GM12878 (cell line): ENCODE measurements around the gene MYOCOS. TPM values are rescaled to one million over a fixed set of nuclear protein-coding genes. Genes with fewer than 3 reads are reported as not detected.

ENCODE experiments used
- ATAC-seq: fragments of 200-7000 bp; cut with Tn5 transposase; 3 replicates; pipeline ENCODE4 v1.9.1; 2020; ENCODE audit warnings: mild to moderate bottlenecking, moderate library complexity
- BruUV-seq: library from RNA; stranded (reverse); fragments of 400-500 nt; replicated peaks from 2 replicates; lab custom pipeline; 2021; lab: Mats Ljungman, UMichigan
- CTCF ChIA-PET: fragments of 300-600 bp; sonication (Branson Sonifier 250); formaldehyde crosslinking; extraction: SDS; loops from one replicate; lab custom pipeline; 2021; ENCODE audit warnings: inconsistent platforms; lab: Yijun Ruan, JAX
- POLR2A ChIA-PET: fragments of 350-600 bp; formaldehyde crosslinking; extraction: SDS; loops from one replicate; lab custom pipeline; 2021; ENCODE audit warnings: inconsistent platforms; lab: Charles Lee
- RAD21 ChIA-PET: fragments of 300-600 bp; sonication (Branson Sonifier 250); formaldehyde crosslinking; loops from one replicate; lab custom pipeline; 2023; ENCODE audit warnings: antibody characterized with exemption; ENCODE audit not compliant: unreplicated experiment; lab: Charles Lee
- SMC1A ChIA-PET: fragments of 300-600 bp; sonication (Branson Sonifier 250); formaldehyde crosslinking; loops from one replicate; lab custom pipeline; 2023; ENCODE audit not compliant: unreplicated experiment, uncharacterized antibody; lab: Charles Lee
- DNase-seq: peaks from one replicate; pipeline ENCODE4 v3.0.0-alpha.2; 2011; ENCODE audit warnings: low read depth, low spot score
- FAIRE-seq: peaks from 3 replicates; lab custom pipeline; 2011; peaks lifted over from hg19 to GRCh38; lab: Jason Lieb, UNC
- H2AFZ ChIP-seq: 2 replicates; pipeline ENCODE4 v1.6.0; 2011; ENCODE audit warnings: low read depth, low read length, control low read depth; ENCODE audit not compliant: control insufficient read depth
- H3K27ac ChIP-seq: 2 replicates; pipeline ENCODE4 v1.5.1; 2011; ENCODE audit warnings: control low read depth; ENCODE audit not compliant: control insufficient read depth, insufficient read depth
- H3K27me3 ChIP-seq, 2 experiments: replicated peaks in 1 of 2; 2 replicates each; pipeline versions ENCODE4 v1.6.0 to v1.6.1; 2011; ENCODE audit warnings: low read length in 1 of 2; ENCODE audit not compliant: control insufficient read depth in 2 of 2, insufficient read depth in 2 of 2
- H3K36me3 ChIP-seq, 2 experiments: 2 replicates each; pipeline ENCODE4 v1.5.1; 2011; ENCODE audit warnings: low read length in 1 of 2; ENCODE audit not compliant: control insufficient read depth in 2 of 2, insufficient read depth in 2 of 2
- H3K4me1 ChIP-seq: 2 replicates; pipeline ENCODE4 v1.6.1; 2011; ENCODE audit warnings: mild to moderate bottlenecking, low read length, moderate library complexity, mixed read lengths; ENCODE audit not compliant: control insufficient read depth, insufficient read depth
- H3K4me2 ChIP-seq: 2 replicates; pipeline ENCODE4 v1.6.0; 2011; ENCODE audit warnings: control low read depth; ENCODE audit not compliant: control insufficient read depth, insufficient read depth
- H3K4me3 ChIP-seq: fragments of 200-600 bp; sonication (generic); 2 replicates; pipeline ENCODE4 v1.5.1; 2016
- H3K79me2 ChIP-seq: 2 replicates; pipeline ENCODE4 v1.6.0; 2011; ENCODE audit warnings: low read length; ENCODE audit not compliant: control insufficient read depth, insufficient read depth
- H3K9ac ChIP-seq: 2 replicates; pipeline ENCODE4 v1.8.0; 2011; ENCODE audit warnings: low read length, control low read depth, mixed read lengths; ENCODE audit not compliant: control insufficient read depth, insufficient read depth
- H3K9me3 ChIP-seq: replicated peaks from 3 replicates; pipeline ENCODE4 v1.5.1; 2011; ENCODE audit warnings: mild to moderate bottlenecking, low read length; ENCODE audit not compliant: control insufficient read depth, insufficient read depth
- H4K20me1 ChIP-seq: 2 replicates; pipeline ENCODE4 v1.6.0; 2011; ENCODE audit not compliant: control insufficient read depth, insufficient read depth
- ATF3 ChIP-seq: IDR thresholded peaks from 2 replicates; pipeline ENCODE4 v1.6.1; 2011; ENCODE audit warnings: low read depth, mild to moderate bottlenecking, low read length, moderate library complexity, borderline replicate concordance; ENCODE audit errors: extremely low read depth
- CEBPB ChIP-seq, 2 experiments: fragments of 150-350 bp in 1 of 2; IDR thresholded peaks; 2 replicates each; pipeline ENCODE4 v1.6.1; 2012 to 2014; ENCODE audit warnings: low read depth in 2 of 2, low read length in 2 of 2, borderline replicate concordance in 1 of 2, inconsistent platforms in 1 of 2
- CHD1 ChIP-seq: IDR thresholded peaks from 2 replicates; pipeline ENCODE4 v1.6.1; 2012; ENCODE audit warnings: low read depth, low read length, improper control_type of control experiment
- EGR1 ChIP-seq, 2 experiments: IDR thresholded peaks; 1 replicate in 1 of 2; 2 replicates in 1 of 2; pipeline ENCODE4 v1.6.1; 2011 to 2012; ENCODE audit warnings: low read depth in 2 of 2, low read length in 2 of 2, borderline replicate concordance in 1 of 2, mild to moderate bottlenecking in 1 of 2, moderate library complexity in 1 of 2
- EP300 ChIP-seq, 2 experiments: fragments of 150-350 bp in 1 of 2; IDR thresholded peaks; 2 replicates each; pipeline ENCODE4 v1.6.1; 2011 to 2012; ENCODE audit warnings: low read depth in 2 of 2, low read length in 2 of 2, borderline replicate concordance in 1 of 2, improper control_type of control experiment in 1 of 2, inconsistent platforms in 1 of 2; ENCODE audit not compliant: control insufficient read depth in 1 of 2
- EZH2 ChIP-seq: IDR thresholded peaks from 2 replicates; pipeline ENCODE4 v1.6.1; 2012; ENCODE audit warnings: low read depth, mild to moderate bottlenecking, control low read depth, inconsistent platforms, low read length, borderline replicate concordance; ENCODE audit not compliant: control insufficient read depth
- HSF1 ChIP-seq: fragments of 150-350 bp; IDR thresholded peaks from 2 replicates; pipeline ENCODE4 v1.6.1; 2014; ENCODE audit warnings: mild to moderate bottlenecking, low read depth, low read length
- LARP7 ChIP-seq: fragments of 450-650 bp; IDR thresholded peaks from 2 replicates; pipeline ENCODE4 v1.6.1; 2017; ENCODE audit warnings: mild to moderate bottlenecking
- MTA3 ChIP-seq: IDR thresholded peaks from 2 replicates; pipeline ENCODE4 v1.6.1; 2012; ENCODE audit warnings: low read length, inconsistent platforms, borderline replicate concordance
- RAD21 ChIP-seq: IDR thresholded peaks from 2 replicates; pipeline ENCODE4 v1.6.1; 2011; ENCODE audit warnings: mild to moderate bottlenecking, low read depth, low read length, moderate library complexity; ENCODE audit not compliant: insufficient read depth
- SKIL ChIP-seq: fragments of 450-650 bp; IDR thresholded peaks from 2 replicates; pipeline ENCODE4 v1.6.1; 2017; ENCODE audit warnings: mild to moderate bottlenecking, low read depth, inconsistent platforms; ENCODE audit not compliant: poor library complexity, severe bottlenecking
- TBL1XR1 ChIP-seq: IDR thresholded peaks from 2 replicates; pipeline ENCODE4 v1.6.1; 2012; ENCODE audit warnings: low read depth, low read length, improper control_type of control experiment
- ZNF207 ChIP-seq: fragments of 450-650 bp; IDR thresholded peaks from 2 replicates; pipeline ENCODE4 v1.6.1; 2014; ENCODE audit warnings: antibody characterized with exemption, mild to moderate bottlenecking, borderline replicate concordance
- ZNF217 ChIP-seq: fragments of 450-650 bp; IDR thresholded peaks from 2 replicates; pipeline ENCODE4 v1.6.1; 2017; ENCODE audit warnings: antibody characterized with exemption, mild to moderate bottlenecking
- ZNF592 ChIP-seq: fragments of 450-650 bp; IDR thresholded peaks from 2 replicates; pipeline ENCODE4 v1.6.1; 2017; ENCODE audit warnings: mild to moderate bottlenecking, moderate library complexity
- WGBS: methylation state at CpG from one replicate; pipeline ENCODE4 v1.1.6; 2016; ENCODE audit warnings: low lambda C conversion rate; ENCODE audit not compliant: insufficient replicate concordance, insufficient coverage; ENCODE audit errors: missing lambda C conversion rate; 5-methylcytosine and 5-hydroxymethylcytosine counted together
- in situ Hi-C: fragments of 300-500 bp; cut with MboI; formaldehyde crosslinking; loops from 9 replicates; pipeline ENCODE4 v1.14.3; 2018; ENCODE audit warnings: mixed read lengths
- intact Hi-C: fragments of 100-400 bp; cut with micrococcal nuclease; formaldehyde crosslinking; loops from one replicate; pipeline ENCODE4 v1.14.2; 2022; ENCODE audit not compliant: unreplicated experiment
- polyA plus RNA-seq, 11 experiments: library from polyadenylated mRNA; depleted of rRNA in 4 of 11; unstranded in 6 of 11; stranded (reverse) in 5 of 11; fragments of >200 nt; fragmentation: Nextera tagmentation in 4 of 11; fragmentation: Illumina TruSeq in 1 of 11; extraction: Ambion mirVana in 4 of 11; extraction: Trizol in 1 of 11; gene quantifications; 1 replicate in 1 of 11; 2 replicates in 10 of 11; pipeline versions ENCODE4 v1.2.1 to v1.2.3, GENCODE V29; 2011 to 2016; ENCODE audit warnings: inconsistent platforms in 2 of 11, missing spikeins in 2 of 11, low read depth in 1 of 11
- total RNA-seq, 4 experiments: library from RNA; depleted of rRNA in 3 of 4; stranded (reverse); fragments of >200 nt in 3 of 4; fragmentation: Illumina TruSeq in 1 of 4; extraction: Trizol in 1 of 4; gene quantifications; 2 replicates each; pipeline versions ENCODE4 v1.2.1 to v1.2.3, GENCODE V29; 2013 to 2021

The MYOCOS gene
- total and polyA plus RNA-seq, 10 of the 15 experiments (the other 5 are each of a cell fraction or from before 2014, with no cell fraction given): 0.12 to 0.24 (median 0.16) TPM; not detected in 4

- ChIA-PET RAD21 (interaction anchor here (1.0 to 1.1 kb wide), 2 partner anchors 21 to 42 kb away, joined by 3 to 4 read pairs; no protein-coding TSS in a partner anchor), CTCF (no interaction called here), POLR2A (interaction anchor here (0.5 to 0.6 kb wide), 2 partner anchors 14 to 19 kb away, joined by 3 to 7 read pairs; no protein-coding TSS in a partner anchor), SMC1A (interaction anchor here (1.9 kb wide), 1 partner anchor 57 kb away, joined by 6 read pairs; no protein-coding TSS in a partner anchor)
- Histone ChIP-seq H3K9ac (no peak overlapping the region), H3K36me3 (peaks cover 19 to 42% of the 10 kb centered on the region in 2 experiments), H3K27me3 (no peaks in the 10 kb centered on the region), H3K79me2 (no peaks in the 10 kb centered on the region), H3K4me2 (no peak overlapping the region), H3K27ac (no peak overlapping the region), H3K9me3 (no peaks in the 10 kb centered on the region), H3K4me1 (no peaks in the 10 kb centered on the region), H3K4me3 (no peak overlapping the region), H2AFZ (no peak overlapping the region), H4K20me1 (no peaks in the 10 kb centered on the region)
- no peak for FAIRE-seq
- ATAC-seq: no peak
- in situ Hi-C loops: no loop called here
- 100% methylated on average over 2 of the region's 2 CpGs for WGBS
- DNase-seq: no peak
- no peak for TF ChIP-seq EGR1 (IDR thresholded peaks at IDR 0.05; ENCODE audit: borderline replicate concordance in 1 of 2, low read depth in 2 of 2, low read length in 2 of 2)
- no peak for TF ChIP-seq TBL1XR1
- TF ChIP-seq MTA3: no peak
- TF ChIP-seq ZNF592: no peak
- TF ChIP-seq ZNF217: no peak
- TF ChIP-seq HSF1: no peak
- no peak for TF ChIP-seq CEBPB (IDR thresholded peaks at IDR 0.05; ENCODE audit: borderline replicate concordance in 1 of 2, low read depth in 2 of 2, low read length in 2 of 2)
- no peak for TF ChIP-seq ZNF207
- no peak for TF ChIP-seq SKIL
- TF ChIP-seq EP300 (IDR thresholded peaks at IDR 0.05; ENCODE audit: borderline replicate concordance in 1 of 2, control insufficient read depth in 1 of 2, low read depth in 2 of 2, low read length in 2 of 2): no peak
- TF ChIP-seq ATF3: no peak
- no peak for TF ChIP-seq RAD21
- no peak for TF ChIP-seq EZH2
- TF ChIP-seq LARP7: no peak
- TF ChIP-seq CHD1: no peak
- intact Hi-C loops: no loop called here
- no TSS peak for BruUV-seq
Observed at GRCh38 chr1:171588230-171588629, 33.8 kb upstream of the MYOCOS start.
